ENCODE measurements around the gene TMEM30A.

GRCh38 chr6:75246386-75246785 lies 38.2 kb downstream of the TMEM30A start:
- TF ChIP-seq EZH2 (IDR thresholded peaks at IDR 0.05) = no peak
- no peak for TF ChIP-seq POLR2AphosphoS5 (IDR thresholded peaks at IDR 0.05; ENCODE audit: borderline replicate concordance, low read depth, low read length)

Data from SK-N-MC (cell line).